DMS79 (cell line): ENCODE results near the gene RTP3.

Experiments
- DNase-seq: peaks from one replicate; lab custom pipeline; 2025; lab: John Stamatoyannopoulos, UW

Gene RTP3

GRCh38 chr3:46469680-46470357, 28.0 kb upstream of the RTP3 start:
- DNase-seq = no peak

- DNase-seq = no peak
Measured at GRCh38 chr3:46470831-46471230, 26.9 kb upstream of the RTP3 start.

- DNase-seq = no peak
Measured at GRCh38 chr3:46471371-46471914, 26.3 kb upstream of the RTP3 start.

GRCh38 chr3:46472736-46473135, 25.0 kb upstream of the RTP3 start:
- no peak for DNase-seq

- DNase-seq = no peak
Measured at GRCh38 chr3:46477145-46477544, 20.6 kb upstream of the RTP3 start.

- no peak for DNase-seq
Measured at GRCh38 chr3:46477756-46478155, 20.0 kb upstream of the RTP3 start.

- no peak for DNase-seq
Measured at GRCh38 chr3:46478341-46478740, 19.4 kb upstream of the RTP3 start.

- DNase-seq = no peak
Measured at GRCh38 chr3:46479021-46479420, 18.8 kb upstream of the RTP3 start.

- no peak for DNase-seq
Measured at GRCh38 chr3:46479696-46480095, 18.1 kb upstream of the RTP3 start.

GRCh38 chr3:46480491-46481195, 17.1 kb upstream of the RTP3 start:
- no peak for DNase-seq

- DNase-seq = no peak
Measured at GRCh38 chr3:46481636-46482035, 16.1 kb upstream of the RTP3 start.

GRCh38 chr3:46482632-46483350, 15.0 kb upstream of the RTP3 start:
- no peak for DNase-seq

- DNase-seq = no peak
Measured at GRCh38 chr3:46483825-46484224, 14.0 kb upstream of the RTP3 start.

GRCh38 chr3:46484388-46484787, 13.4 kb upstream of the RTP3 start:
- DNase-seq = no peak

GRCh38 chr3:46484911-46485778, 12.6 kb upstream of the RTP3 start:
- no peak for DNase-seq

GRCh38 chr3:46485779-46486175, 12.0 kb upstream of the RTP3 start:
- DNase-seq = no peak

GRCh38 chr3:46488735-46489361, 8.9 kb upstream of the RTP3 start:
- DNase-seq = no peak

GRCh38 chr3:46489381-46489780, 8.4 kb upstream of the RTP3 start:
- no peak for DNase-seq

GRCh38 chr3:46489875-46490274, 7.9 kb upstream of the RTP3 start:
- no peak for DNase-seq

- no peak for DNase-seq
Measured at GRCh38 chr3:46490338-46491084, 7.3 kb upstream of the RTP3 start.
